Measurements from ENCODE around the gene NFIC. TPM values are rescaled to one million over a fixed set of nuclear protein-coding genes. Genes with fewer than 3 reads are reported as not detected.
A peak's percentile ranks its signal among the peaks of the same experiment; 100 is the strongest.

Gene NFIC
- total and polyA plus RNA-seq, 10 of the 15 experiments (the other 5 are each of a cell fraction or from before 2014, with no cell fraction given), result 0.71 to 53.5 (median 10.2) TPM

DNA sequence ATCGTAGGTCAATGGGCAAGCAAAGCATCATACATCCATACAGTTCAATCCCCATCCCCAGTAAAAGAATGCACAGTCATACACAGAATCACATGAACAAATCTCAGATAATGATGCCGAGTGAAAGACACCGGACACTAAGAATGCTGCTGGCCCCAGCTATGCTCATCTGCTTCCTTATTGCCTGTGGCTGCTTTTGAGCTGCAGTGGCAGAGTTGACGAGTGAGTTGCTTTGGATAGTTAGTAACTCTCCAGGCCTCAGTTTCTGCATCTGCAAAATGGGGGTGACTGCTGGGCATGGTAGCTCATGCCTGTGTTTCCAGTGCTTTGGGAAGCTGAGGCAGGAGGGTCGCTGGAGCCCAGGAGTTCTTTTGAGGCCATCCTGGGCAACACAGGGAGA is 12.9 kb upstream of the NFIC start (continued):
- no peak for TF ChIP-seq KAT2A (conservative IDR thresholded peaks at IDR 0.05; ENCODE audit: control insufficient read depth, low read depth, low read length)
- TF ChIP-seq, protein P1, sequence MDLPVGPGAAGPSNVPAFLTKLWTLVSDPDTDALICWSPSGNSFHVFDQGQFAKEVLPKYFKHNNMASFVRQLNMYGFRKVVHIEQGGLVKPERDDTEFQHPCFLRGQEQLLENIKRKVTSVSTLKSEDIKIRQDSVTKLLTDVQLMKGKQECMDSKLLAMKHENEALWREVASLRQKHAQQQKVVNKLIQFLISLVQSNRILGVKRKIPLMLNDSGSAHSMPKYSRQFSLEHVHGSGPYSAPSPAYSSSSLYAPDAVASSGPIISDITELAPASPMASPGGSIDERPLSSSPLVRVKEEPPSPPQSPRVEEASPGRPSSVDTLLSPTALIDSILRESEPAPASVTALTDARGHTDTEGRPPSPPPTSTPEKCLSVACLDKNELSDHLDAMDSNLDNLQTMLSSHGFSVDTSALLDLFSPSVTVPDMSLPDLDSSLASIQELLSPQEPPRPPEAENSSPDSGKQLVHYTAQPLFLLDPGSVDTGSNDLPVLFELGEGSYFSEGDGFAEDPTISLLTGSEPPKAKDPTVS (IDR thresholded peaks at IDR 0.05; ENCODE audit: low read depth, low read length), result no peak
- TF ChIP-seq EGR1 (IDR thresholded peaks at IDR 0.05; ENCODE audit: borderline replicate concordance in 1 of 2, low read depth in 2 of 2, low read length in 2 of 2), result no peak

DNA sequence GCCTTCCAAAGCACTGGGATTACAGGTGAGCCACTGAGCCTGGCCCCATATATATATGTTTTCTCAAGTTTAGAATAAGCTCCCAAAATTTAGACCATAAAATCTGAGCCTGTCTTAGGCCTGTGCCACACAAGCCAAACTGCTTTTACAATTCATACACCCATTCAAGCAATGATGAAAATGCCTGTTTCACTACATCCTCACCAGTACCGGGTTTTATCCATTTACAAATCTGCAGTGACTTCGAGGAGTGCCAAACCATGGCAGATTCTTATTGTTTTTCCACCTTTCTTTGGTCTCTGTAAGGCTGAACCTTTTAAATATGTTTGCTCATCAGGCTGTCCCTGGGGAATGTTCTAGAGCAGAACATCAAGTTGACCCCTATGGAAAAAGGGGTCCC is 9.6 kb upstream of the NFIC start:
- POLR2A ChIA-PET, result no interaction called here
- intact Hi-C loops (cut with micrococcal nuclease; ENCODE audit: unreplicated experiment), result no loop called here
- CTCF ChIA-PET, result interaction anchor here (1.1 to 2.2 kb wide), 2 partner anchors 52 to 73 kb away, joined by 3 to 12 read pairs; no protein-coding TSS in a partner anchor
- SMC1A ChIA-PET (ENCODE audit: uncharacterized antibody, unreplicated experiment), result interaction anchor here (0.7 to 1.4 kb wide), 3 partner anchors 10 to 78 kb away, joined by 3 to 4 read pairs (median 3); no protein-coding TSS in a partner anchor
- Histone ChIP-seq H3K9me3 (replicated peaks; ENCODE audit: control insufficient read depth, insufficient read depth, low read length) (no peaks in the 10 kb centered on the region), H3K27ac (ENCODE audit: control insufficient read depth, insufficient read depth) (no peak overlapping the region), H2AFZ (ENCODE audit: control insufficient read depth, low read depth, low read length) (no peak overlapping the region), H3K4me2 (ENCODE audit: control insufficient read depth, insufficient read depth) (no peak overlapping the region), H3K4me3 (no peak overlapping the region), H3K27me3 (replicated peaks in 1 of 2; ENCODE audit: control insufficient read depth in 2 of 2, insufficient read depth in 2 of 2, low read length in 1 of 2) (no peaks in the 10 kb centered on the region), H3K36me3 (ENCODE audit: control insufficient read depth in 2 of 2, insufficient read depth in 2 of 2, low read length in 1 of 2) (no peaks in the 10 kb centered on the region), H3K4me1 (ENCODE audit: control insufficient read depth, insufficient read depth, low read length) (peaks cover 15% of the 10 kb centered on the region), H3K9ac (ENCODE audit: control insufficient read depth, insufficient read depth, low read length) (no peak overlapping the region), H4K20me1 (ENCODE audit: control insufficient read depth, insufficient read depth) (no peaks in the 10 kb centered on the region), H3K79me2 (ENCODE audit: control insufficient read depth, insufficient read depth, low read length) (peaks cover 18% of the 10 kb centered on the region)
- ATAC-seq (no peak), DNase-seq (ENCODE audit: low read depth, low spot score) (no peak), FAIRE-seq (peak; percentile 52)
- BruUV-seq (replicated peaks), result no TSS peak
- in situ Hi-C loops (cut with MboI), result loop anchor here (25.0 kb wide), 1 partner anchor 1495 kb away; the partner anchor contains the start of gene KLF16
- RAD21 ChIA-PET (ENCODE audit: unreplicated experiment), result interaction anchor here (1.0 kb wide), 1 partner anchor 72 kb away, joined by 3 read pairs; no protein-coding TSS in a partner anchor
- TF ChIP-seq KDM1A (IDR thresholded peaks at IDR 0.05; ENCODE audit: borderline replicate concordance), result no peak
- no peak for TF ChIP-seq ZBED1 (IDR thresholded peaks at IDR 0.05; ENCODE audit: borderline replicate concordance)
- TF ChIP-seq STAT1 (conservative IDR thresholded peaks at IDR 0.05), result no peak
- no peak for TF ChIP-seq NRF1 (conservative IDR thresholded peaks at IDR 0.05; ENCODE audit: low read depth, low read length)
- TF ChIP-seq, protein P2, sequence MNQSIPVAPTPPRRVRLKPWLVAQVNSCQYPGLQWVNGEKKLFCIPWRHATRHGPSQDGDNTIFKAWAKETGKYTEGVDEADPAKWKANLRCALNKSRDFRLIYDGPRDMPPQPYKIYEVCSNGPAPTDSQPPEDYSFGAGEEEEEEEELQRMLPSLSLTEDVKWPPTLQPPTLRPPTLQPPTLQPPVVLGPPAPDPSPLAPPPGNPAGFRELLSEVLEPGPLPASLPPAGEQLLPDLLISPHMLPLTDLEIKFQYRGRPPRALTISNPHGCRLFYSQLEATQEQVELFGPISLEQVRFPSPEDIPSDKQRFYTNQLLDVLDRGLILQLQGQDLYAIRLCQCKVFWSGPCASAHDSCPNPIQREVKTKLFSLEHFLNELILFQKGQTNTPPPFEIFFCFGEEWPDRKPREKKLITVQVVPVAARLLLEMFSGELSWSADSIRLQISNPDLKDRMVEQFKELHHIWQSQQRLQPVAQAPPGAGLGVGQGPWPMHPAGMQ (IDR thresholded peaks at IDR 0.05; ENCODE audit: borderline replicate concordance), result no peak
- TF ChIP-seq, protein P3, sequence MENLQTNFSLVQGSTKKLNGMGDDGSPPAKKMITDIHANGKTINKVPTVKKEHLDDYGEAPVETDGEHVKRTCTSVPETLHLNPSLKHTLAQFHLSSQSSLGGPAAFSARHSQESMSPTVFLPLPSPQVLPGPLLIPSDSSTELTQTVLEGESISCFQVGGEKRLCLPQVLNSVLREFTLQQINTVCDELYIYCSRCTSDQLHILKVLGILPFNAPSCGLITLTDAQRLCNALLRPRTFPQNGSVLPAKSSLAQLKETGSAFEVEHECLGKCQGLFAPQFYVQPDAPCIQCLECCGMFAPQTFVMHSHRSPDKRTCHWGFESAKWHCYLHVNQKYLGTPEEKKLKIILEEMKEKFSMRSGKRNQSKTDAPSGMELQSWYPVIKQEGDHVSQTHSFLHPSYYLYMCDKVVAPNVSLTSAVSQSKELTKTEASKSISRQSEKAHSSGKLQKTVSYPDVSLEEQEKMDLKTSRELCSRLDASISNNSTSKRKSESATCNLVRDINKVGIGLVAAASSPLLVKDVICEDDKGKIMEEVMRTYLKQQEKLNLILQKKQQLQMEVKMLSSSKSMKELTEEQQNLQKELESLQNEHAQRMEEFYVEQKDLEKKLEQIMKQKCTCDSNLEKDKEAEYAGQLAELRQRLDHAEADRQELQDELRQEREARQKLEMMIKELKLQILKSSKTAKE (IDR thresholded peaks at IDR 0.05; ENCODE audit: low read depth, poor library complexity, severe bottlenecking), result no peak
- 35% methylated on average over 2 of the region's 2 CpGs for WGBS (ENCODE audit: insufficient coverage, insufficient replicate concordance, low lambda C conversion rate, missing lambda C conversion rate)
